B cell (primary cell): ENCODE data around the gene SLC16A10.

Experiments
- CTCF ChIP-seq: fragments of 200-600 bp; IDR thresholded peaks from one replicate; pipeline ENCODE4 v1.8.0; 2022; ENCODE audit warnings: antibody characterized with exemption, mild to moderate bottlenecking
- EZH2 ChIP-seq: IDR thresholded peaks from 2 replicates; pipeline ENCODE4 v1.6.1; 2012; ENCODE audit warnings: borderline replicate concordance, low read depth, mild to moderate bottlenecking, moderate library complexity, low read length; ENCODE audit not compliant: insufficient read depth, poor library complexity, severe bottlenecking

DNA sequence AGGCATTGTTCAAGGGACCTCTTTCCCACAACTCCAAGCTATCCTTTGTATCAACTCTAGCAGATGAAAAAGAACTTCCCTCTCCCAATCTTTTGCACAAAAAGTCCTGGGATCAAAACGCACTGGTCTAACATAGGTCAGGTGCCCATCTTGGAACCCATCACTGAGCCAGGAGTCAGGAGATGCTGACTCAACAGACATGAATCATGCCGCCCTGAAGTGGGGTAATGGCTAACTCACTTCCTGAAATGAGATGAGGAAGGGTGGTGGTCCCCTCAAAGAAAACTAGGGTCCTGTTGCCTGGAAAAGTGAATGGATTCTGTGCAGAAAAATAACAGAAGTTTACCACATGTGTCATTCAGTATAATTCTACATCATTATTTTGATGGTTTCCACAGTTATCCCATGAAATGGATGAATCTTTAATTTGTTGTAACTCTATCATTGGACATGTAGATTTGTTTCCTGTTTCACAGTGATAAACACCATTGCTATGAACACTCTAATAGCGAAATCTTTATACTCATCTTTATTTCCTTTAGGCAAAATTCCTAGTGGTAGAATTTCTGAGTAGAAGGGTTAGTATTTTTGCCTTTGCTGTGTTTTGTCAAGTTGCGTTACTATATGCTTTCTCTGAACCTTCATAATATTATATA lies 151.3 kb downstream of the SLC16A10 start:
- TF ChIP-seq EZH2 (no peak), CTCF (no peak)
